NCI-H446 (cell line): ENCODE measurements around the gene PSG3.
"Not testable (repeated sequence)": the region's sequence is repeated elsewhere in the genome, so short reads cannot be mapped to it uniquely, and the experiment has no call there.

ENCODE experiments used
- DNase-seq, 2 experiments: peaks; one replicate each; lab custom pipeline; 2025; lab: John Stamatoyannopoulos, UW

PSG3 gene

DNA sequence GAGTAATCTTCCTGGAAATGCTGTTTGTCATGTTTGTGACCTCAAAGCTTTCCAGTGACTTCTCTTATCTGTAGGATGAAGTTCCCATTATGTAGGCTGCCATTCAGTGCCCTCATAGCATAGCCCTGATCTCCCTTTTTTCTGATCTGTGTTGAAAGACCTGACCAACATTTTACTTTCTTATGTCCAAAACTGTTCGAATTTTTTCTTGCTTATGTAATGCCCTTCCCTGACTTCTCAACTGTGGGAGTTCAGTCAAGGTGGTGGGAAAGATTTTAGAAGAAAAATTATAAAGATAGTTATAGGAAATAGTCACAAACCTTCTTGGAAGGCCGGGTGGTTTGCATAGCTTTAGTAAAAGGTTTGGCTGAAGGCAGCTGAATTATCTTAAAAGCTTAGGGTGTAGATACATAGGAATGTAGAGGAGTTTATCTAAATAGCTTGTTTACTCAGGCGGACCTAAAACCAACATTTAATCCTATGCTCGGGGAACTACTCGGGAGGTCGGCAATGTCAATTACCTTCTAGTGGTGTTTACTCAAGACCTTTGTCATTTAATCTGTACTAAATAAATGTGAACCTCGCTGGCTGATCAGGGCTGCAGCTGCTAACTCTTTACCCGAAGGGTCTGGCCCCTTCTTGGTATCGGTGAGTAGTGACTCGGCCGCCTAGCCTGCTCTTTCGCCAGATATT is 44.3 kb downstream of the PSG3 start:
- DNase-seq = no peak

DNA sequence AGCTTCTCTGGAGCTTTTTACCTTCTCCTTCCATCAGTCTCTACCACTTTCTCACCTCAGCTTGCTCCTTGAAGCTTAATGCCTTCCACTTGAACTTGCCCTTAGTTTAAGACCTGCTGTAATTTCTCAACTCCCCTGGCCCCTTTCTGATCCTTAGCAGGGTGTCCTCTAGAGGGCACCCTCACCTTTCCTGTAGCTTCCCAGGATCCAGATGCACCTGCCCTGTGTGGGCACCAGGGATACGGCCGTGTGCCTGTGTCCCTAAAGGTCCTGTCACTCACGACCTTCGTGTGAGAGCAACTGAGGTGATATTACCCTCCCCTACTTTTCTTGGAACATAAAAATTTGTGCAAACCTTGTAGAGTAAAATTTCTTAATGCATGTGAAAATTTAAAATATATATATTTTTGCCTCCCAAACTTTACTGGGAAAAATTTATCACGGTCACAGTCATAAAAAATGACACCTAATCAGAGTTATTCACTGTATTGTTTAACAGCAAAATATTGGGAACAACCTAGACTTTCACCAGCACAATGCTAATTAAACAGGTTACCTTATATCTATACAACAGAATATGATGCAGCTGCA is 46.4 kb downstream of the PSG3 start:
- peak in 1 of 2 experiments; percentile 7 for DNase-seq

DNA sequence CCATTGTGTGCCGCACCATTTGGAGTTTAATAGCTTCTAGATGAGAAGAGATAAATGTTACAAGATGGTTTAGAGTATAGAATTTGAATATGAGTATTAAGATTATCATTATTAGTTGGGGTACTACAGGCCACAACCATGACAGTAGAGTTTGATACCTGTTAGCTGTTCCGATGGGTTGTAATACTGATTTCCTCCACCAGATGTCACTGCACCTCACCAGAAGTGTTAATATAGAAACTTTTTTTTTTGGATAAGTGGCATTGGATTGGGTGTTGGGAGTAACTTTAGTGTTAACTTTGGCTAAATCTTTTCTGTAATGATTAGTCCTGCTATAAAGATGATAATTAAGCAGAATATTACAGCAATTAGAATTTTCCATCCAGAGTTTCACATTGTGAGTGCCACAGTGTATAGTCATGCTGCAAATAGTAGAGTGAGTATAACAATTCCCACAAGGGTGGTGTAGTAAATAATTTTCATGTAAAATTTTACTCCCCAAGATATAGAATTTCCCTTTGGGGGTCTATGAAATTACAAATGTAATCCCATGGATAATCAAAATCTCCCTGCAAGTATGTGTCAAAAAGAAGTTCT is 56.3 kb downstream of the PSG3 start:
- peak in 1 of 2 experiments; percentile 36 for DNase-seq

DNA sequence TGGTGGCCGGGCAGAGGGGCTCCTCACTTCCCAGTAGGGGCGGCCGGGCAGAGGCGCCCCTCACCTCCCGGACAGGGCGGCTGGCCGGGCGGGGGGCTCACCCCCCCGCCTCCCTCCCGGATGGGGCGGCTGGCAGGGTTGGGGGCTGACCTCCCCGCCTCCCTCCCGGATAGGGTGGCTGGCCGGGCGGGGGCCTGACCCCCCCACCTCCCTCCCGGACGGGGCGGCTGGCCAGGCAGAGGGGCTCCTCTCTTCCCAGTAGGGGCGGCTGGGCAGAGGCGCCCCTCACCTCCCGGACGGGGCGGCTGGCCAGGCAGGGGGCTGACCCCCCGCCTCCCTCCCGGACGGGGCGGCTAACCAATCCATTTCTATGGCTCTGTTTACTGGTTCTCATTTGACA is 64.0 kb downstream of the PSG3 start:
- DNase-seq = not testable (repeated sequence)

DNA sequence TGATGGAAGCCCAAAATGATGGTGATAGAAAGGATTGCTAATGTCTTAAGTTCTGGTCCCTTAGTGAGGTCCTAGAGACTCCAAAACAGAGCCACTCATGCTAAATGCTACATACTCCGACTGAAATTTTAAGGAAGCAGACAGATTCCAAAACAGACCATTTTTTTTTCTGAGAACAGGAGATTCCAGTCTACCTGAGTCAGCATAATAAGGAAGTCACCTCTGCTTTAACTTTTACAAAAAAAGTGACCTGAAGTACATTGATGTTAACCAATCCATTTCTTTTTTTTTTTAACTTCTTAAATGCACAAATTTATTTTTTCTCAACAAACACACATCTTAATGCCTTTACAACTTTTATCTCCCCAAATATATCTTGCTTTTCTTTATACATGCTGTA is 65.7 kb downstream of the PSG3 start:
- DNase-seq = not testable (repeated sequence)
